Naive thymus-derived CD8-positive, alpha-beta T cell (primary cell): ENCODE data around the gene ATP2B3. TPM values are rescaled to one million over a fixed set of nuclear protein-coding genes. Genes with fewer than 3 reads are reported as not detected.

ENCODE experiments used
- ATAC-seq, 2 donors: fragments of 150-1000 bp; cut with Tn5 transposase in 1 of 2; sonication (Bioruptor Pico), chemical (Tn5 transposase) in 1 of 2; 1 replicate in 1 of 2; 2 replicates in 1 of 2; pipeline ENCODE4 v1.10.0; 2021; ENCODE audit warnings: mild to moderate bottlenecking in 2 of 2, moderate library complexity in 2 of 2
- POLR2A ChIA-PET: fragments of 350-600 bp; sonication (Branson Sonifier 250); formaldehyde crosslinking; loops from one replicate; lab custom pipeline; 2021; ENCODE audit warnings: antibody characterized with exemption; lab: Charles Lee
- DNase-seq, 10 donors: peaks; one replicate each; pipeline versions ENCODE4 v3.0.0 to v3.0.0-alpha.2; 2020 to 2022
- H3K27ac Mint-ChIP-seq, 10 donors: one replicate each; pipeline ENCODE4 v1.8.0; 2020 to 2022; ENCODE audit warnings: mild to moderate bottlenecking in 10 of 10, mixed read lengths in 10 of 10, moderate library complexity in 4 of 10, inconsistent platforms in 1 of 10
- H3K27me3 Mint-ChIP-seq, 5 donors: one replicate each; pipeline ENCODE4 v1.8.0; 2021 to 2022; ENCODE audit warnings: mixed read lengths in 5 of 5
- H3K36me3 Mint-ChIP-seq, 3 donors: one replicate each; pipeline ENCODE4 v1.8.0; 2020 to 2022; ENCODE audit warnings: mixed read lengths in 3 of 3, mild to moderate bottlenecking in 2 of 3, inconsistent platforms in 1 of 3
- H3K4me1 Mint-ChIP-seq, 4 donors: one replicate each; pipeline ENCODE4 v1.8.0; 2021 to 2022; ENCODE audit warnings: mixed read lengths in 4 of 4
- H3K4me3 Mint-ChIP-seq, 10 donors: one replicate each; pipeline ENCODE4 v1.8.0; 2020 to 2022; ENCODE audit warnings: mild to moderate bottlenecking in 10 of 10, mixed read lengths in 10 of 10, moderate library complexity in 6 of 10, inconsistent platforms in 1 of 10
- H3K9me3 Mint-ChIP-seq, 9 donors: one replicate each; pipeline ENCODE4 v1.8.0; 2020 to 2022; ENCODE audit warnings: mixed read lengths in 9 of 9, mild to moderate bottlenecking in 3 of 9, inconsistent platforms in 1 of 9, moderate library complexity in 1 of 9
- polyA plus RNA-seq, 3 donors: library from polyadenylated mRNA; unstranded; fragments of 300-500 nt; fragmentation: Illumina TruSeq; gene quantifications; one replicate each; pipeline ENCODE4 v1.2.3, GENCODE V29; 2021
- total RNA-seq, 8 experiments: library from RNA in 2 of 8; stranded (reverse) in 2 of 8; gene quantifications; one replicate each; pipeline ENCODE4 v1.2.3 and lab custom pipeline; 2021 to 2026

Gene ATP2B3
- total and polyA plus RNA-seq, 5 experiments from 2014 or later, result not detected

DNA sequence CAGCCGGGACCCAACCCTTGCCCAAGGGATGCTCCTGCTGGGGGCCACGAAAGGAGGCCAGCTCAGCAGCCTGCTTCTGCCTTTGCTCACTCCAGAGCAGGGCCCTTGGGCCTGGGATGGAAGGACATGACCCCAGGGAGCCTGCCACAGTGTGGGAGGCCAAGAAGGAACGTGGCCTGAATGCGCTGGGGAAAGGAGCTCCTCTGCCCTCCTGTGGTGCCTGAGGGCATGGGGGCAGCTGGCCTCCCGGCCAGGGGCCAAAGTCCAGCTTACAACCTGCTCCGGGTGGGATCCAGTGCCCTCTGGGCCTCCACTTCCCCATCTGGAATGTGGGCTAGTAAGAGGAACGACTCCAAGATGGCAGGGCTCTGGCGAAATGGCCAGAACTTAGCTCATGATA, 2.0 kb upstream of the ATP2B3 start:
- Mint-ChIP-seq H3K27me3 (peaks cover 6 to 30% (median 12%) of the 10 kb centered on the region in 5 donors), H3K4me1 (peaks cover 2 to 9% (median 8%) of the 10 kb centered on the region in 4 donors), H3K4me3 (no peak overlapping the region), H3K9me3 (peaks cover 0 to 4% (median 0%) of the 10 kb centered on the region in 9 donors), H3K36me3 (peaks cover 0 to 4% (median 0%) of the 10 kb centered on the region in 3 donors), H3K27ac (no peak overlapping the region)
- POLR2A ChIA-PET, result no interaction called here
- no peak for DNase-seq
- no peak for ATAC-seq

- peaks cover 0 to 4% (median 0%) of the 10 kb centered on the region in 3 donors for H3K36me3 Mint-ChIP-seq
These were observed 1.4 kb upstream of the ATP2B3 start for GRCh38 chrX:153516073-153516472.

DNA sequence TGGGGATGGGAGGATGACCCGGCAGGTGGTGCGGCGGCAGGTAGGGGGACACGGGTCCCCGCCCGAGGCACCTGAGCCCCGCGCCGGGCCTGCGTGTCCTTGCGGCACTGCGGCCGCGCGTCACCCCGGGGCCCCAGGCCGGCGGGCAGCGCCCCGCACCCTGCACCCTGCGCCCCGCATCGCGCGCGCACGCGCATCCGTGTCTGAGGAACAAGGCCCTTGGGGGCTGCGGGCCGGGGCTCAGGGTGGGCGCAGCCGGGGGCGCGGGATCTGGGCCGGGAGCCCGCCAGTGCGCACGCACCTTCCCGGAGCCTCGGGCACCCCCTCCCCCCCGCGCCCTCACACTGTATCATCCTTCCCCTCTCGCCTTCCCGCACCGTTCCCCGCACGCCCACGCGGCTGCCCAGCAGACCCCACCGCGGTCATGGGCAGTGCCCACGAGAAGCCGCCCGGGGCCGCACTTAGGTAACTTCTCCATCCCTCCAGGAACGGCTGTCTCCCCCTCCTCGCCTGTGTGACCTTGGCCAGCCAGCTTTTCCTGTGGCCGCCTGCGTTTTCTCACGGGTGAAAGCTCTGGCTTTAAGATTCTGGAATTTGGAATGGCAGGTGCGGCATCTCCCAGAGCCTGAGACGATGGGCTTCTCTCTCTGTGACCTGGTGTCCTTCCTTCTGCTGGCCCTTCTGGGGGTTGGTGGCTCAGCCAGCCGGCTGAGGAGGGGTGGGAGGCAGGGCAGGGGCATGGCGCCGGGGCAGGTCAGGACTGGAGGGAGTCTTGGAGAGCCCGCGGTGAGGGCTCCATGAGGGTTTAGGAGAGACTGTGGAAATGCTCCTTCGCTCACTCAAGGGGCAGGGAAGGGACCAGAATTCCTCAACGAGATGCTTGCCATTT, 748 bp downstream of the ATP2B3 start:
- Mint-ChIP-seq H3K36me3 (peaks cover 0 to 4% (median 0%) of the 10 kb centered on the region in 3 donors), H3K27me3 (peaks cover 6 to 37% (median 17%) of the 10 kb centered on the region in 5 donors), H3K27ac (peak overlapping the region in 1 of 10 donors; percentile 79), H3K9me3 (peaks cover 0 to 4% (median 0%) of the 10 kb centered on the region in 9 donors), H3K4me1 (peaks cover 2 to 9% (median 8%) of the 10 kb centered on the region in 4 donors), H3K4me3 (peak overlapping the region in 7 of 10 donors; percentile 26 to 57 (median 53))
- ATAC-seq (no peak), DNase-seq (no peak)
- POLR2A ChIA-PET, result no interaction called here

More at GRCh38 chrX:153516073-153516472, 1.4 kb upstream of the ATP2B3 start:
- Mint-ChIP-seq H3K9me3 (peaks cover 0 to 4% (median 0%) of the 10 kb centered on the region in 9 donors), H3K4me1 (peaks cover 2 to 9% (median 8%) of the 10 kb centered on the region in 4 donors), H3K4me3 (peak overlapping the region in 2 of 10 donors; percentile 36 to 57), H3K27ac (peak overlapping the region in 1 of 10 donors; percentile 11), H3K27me3 (peaks cover 6 to 35% (median 12%) of the 10 kb centered on the region in 5 donors)
- ATAC-seq, result no peak
- POLR2A ChIA-PET, result no interaction called here
- DNase-seq, result no peak

DNA sequence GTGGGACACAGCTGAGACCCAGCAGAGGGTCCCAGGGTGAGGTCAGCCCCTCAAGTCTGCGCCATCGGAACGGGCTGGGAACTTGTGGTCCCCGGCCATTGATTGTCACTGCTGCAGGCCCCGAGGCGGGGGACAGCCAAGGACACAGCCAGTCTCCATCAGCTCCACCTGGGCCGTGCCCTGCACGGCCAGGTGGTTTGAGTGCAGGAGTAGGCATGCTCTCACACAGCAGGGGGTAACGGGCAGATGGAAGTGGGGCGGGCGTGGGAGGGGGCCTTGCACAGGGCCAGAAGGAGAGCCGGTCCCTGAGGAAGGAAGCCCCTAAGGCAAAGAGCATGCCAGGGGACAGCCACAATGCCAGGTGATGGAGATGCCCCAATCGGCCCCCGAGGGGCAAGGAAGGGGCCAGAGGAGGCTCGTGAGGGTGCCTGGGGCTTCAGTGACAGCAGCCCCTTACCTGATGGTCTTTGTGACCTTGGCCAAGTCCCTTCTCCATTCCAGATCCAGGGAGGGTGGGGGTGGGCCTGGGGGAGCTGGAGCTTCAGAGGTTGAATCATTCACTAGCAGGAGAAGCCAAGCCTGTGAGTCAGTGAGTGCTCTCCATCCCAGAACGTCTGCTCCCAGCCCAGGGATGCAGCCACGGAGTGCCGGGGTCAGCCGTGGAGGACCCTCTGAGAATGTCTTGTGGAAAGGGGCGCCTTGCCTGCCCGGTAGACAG, 2.3 kb downstream of the ATP2B3 start:
- Mint-ChIP-seq H3K9me3 (peaks cover 0 to 4% (median 0%) of the 10 kb centered on the region in 9 donors), H3K4me1 (peaks cover 2 to 9% (median 8%) of the 10 kb centered on the region in 4 donors), H3K36me3 (peaks cover 0 to 4% (median 0%) of the 10 kb centered on the region in 3 donors), H3K27ac (no peak overlapping the region), H3K27me3 (peaks cover 6 to 37% (median 17%) of the 10 kb centered on the region in 5 donors), H3K4me3 (no peak overlapping the region)
- POLR2A ChIA-PET, result no interaction called here
- no peak for ATAC-seq
- DNase-seq, result no peak

DNA sequence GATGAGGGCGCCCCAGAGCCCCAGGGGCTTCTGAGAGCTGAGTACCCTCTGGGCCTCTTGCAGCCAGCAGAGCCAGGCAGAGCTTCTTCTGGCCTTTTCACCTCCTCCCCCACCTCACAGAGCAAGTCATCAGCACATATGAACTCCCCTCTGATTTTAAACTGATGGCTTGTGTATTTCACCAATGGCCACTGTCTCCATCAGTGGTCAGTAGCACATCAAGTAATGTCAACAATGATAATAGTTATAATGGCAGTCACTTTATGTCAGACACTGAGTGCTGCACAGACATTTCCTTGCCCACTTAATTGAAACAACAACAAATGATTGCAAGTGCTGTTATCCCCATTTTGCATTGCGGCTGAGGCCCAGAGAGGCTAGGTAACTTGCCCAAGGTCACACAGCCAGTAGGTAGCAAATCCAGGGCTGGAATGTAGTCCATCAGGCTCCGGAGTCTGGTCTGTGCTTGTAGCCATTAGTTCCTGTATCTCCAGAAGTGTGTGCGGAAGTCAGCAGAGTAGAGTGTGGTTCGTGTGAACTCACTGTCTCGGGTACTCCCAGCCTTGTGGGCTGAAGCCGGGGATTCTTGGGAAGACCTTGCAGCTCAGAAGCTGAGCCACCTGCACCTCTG, 3.0 kb downstream of the ATP2B3 start:
- peaks cover 6 to 37% (median 17%) of the 10 kb centered on the region in 5 donors for H3K27me3 Mint-ChIP-seq
- POLR2A ChIA-PET, result no interaction called here
- no peak for DNase-seq
- peaks cover 0 to 4% (median 0%) of the 10 kb centered on the region in 3 donors for H3K36me3 Mint-ChIP-seq
- peaks cover 0 to 4% (median 0%) of the 10 kb centered on the region in 9 donors for H3K9me3 Mint-ChIP-seq
- H3K4me1 Mint-ChIP-seq, result peaks cover 2 to 9% (median 8%) of the 10 kb centered on the region in 4 donors
- H3K27ac Mint-ChIP-seq, result no peak overlapping the region
- no peak for ATAC-seq
- no peak overlapping the region for H3K4me3 Mint-ChIP-seq

- no peak overlapping the region for H3K4me3 Mint-ChIP-seq
- H3K27me3 Mint-ChIP-seq, result peaks cover 1 to 33% (median 11%) of the 10 kb centered on the region in 5 donors
- ATAC-seq (no peak), DNase-seq (no peak)
- H3K27ac Mint-ChIP-seq, result peak overlapping the region in 1 of 10 donors; percentile 43
- peaks cover 0 to 2% (median 0%) of the 10 kb centered on the region in 9 donors for H3K9me3 Mint-ChIP-seq
- POLR2A ChIA-PET, result no interaction called here
- peaks cover 0 to 1% (median 0%) of the 10 kb centered on the region in 3 donors for H3K36me3 Mint-ChIP-seq
- H3K4me1 Mint-ChIP-seq, result peaks cover 0 to 5% (median 4%) of the 10 kb centered on the region in 4 donors
These were observed 3.6 kb downstream of the ATP2B3 start for GRCh38 chrX:153521034-153521433.

- H3K27me3 Mint-ChIP-seq, result peaks cover 0 to 29% (median 8%) of the 10 kb centered on the region in 5 donors
- ATAC-seq, result no peak
- H3K36me3 Mint-ChIP-seq, result no peaks in the 10 kb centered on the region
- H3K4me1 Mint-ChIP-seq, result peaks cover 0 to 5% (median 2%) of the 10 kb centered on the region in 4 donors
- H3K9me3 Mint-ChIP-seq, result peaks cover 0 to 2% (median 0%) of the 10 kb centered on the region in 9 donors
- POLR2A ChIA-PET, result no interaction called here
- H3K4me3 Mint-ChIP-seq, result no peak overlapping the region
- no peak for DNase-seq
- H3K27ac Mint-ChIP-seq, result no peak overlapping the region
These were observed 4.8 kb downstream of the ATP2B3 start for GRCh38 chrX:153522259-153522658.

- Mint-ChIP-seq H3K4me1 (peaks cover 0 to 4% (median 2%) of the 10 kb centered on the region in 4 donors), H3K4me3 (no peak overlapping the region)
These were observed 5.8 kb downstream of the ATP2B3 start for GRCh38 chrX:153523269-153523668.

DNA sequence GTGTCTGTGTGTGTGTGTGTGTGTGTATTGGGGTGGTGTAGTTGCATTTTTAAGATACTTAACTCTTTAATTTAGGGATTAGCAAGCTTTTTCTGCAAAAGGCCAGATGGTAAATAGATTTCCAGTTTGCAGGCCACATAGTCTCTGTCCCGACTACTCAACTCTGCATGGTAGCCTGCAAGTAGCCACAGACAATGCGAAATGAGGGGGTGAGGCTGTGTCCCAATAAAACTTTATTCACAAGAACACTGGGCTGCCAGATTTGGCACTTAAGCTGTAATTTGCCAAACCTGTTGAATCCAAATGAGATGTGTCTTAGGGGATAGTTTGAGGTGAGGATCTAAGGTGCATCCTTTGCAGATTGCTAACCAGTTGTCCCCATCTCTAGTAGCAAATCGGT, 6.8 kb downstream of the ATP2B3 start:
- no peaks in the 10 kb centered on the region for H3K9me3 Mint-ChIP-seq
- H3K4me1 Mint-ChIP-seq, result no peaks in the 10 kb centered on the region
- peaks cover 0 to 17% (median 5%) of the 10 kb centered on the region in 5 donors for H3K27me3 Mint-ChIP-seq
- DNase-seq, result no peak
- POLR2A ChIA-PET, result no interaction called here
- ATAC-seq, result no peak
- no peak overlapping the region for H3K27ac Mint-ChIP-seq
- H3K4me3 Mint-ChIP-seq, result no peak overlapping the region
- no peaks in the 10 kb centered on the region for H3K36me3 Mint-ChIP-seq

More at GRCh38 chrX:153523269-153523668, 5.8 kb downstream of the ATP2B3 start:
- ATAC-seq, result no peak
- Mint-ChIP-seq H3K27ac (no peak overlapping the region), H3K27me3 (peaks cover 0 to 27% (median 7%) of the 10 kb centered on the region in 5 donors), H3K9me3 (peaks cover 0 to 2% (median 0%) of the 10 kb centered on the region in 9 donors), H3K36me3 (no peaks in the 10 kb centered on the region)
- DNase-seq, result no peak
- POLR2A ChIA-PET, result no interaction called here

GRCh38 chrX:153525451-153525850, 8.0 kb downstream of the ATP2B3 start:
- POLR2A ChIA-PET, result no interaction called here
- H3K4me1 Mint-ChIP-seq, result no peaks in the 10 kb centered on the region
- DNase-seq (no peak), ATAC-seq (no peak)
- no peaks in the 10 kb centered on the region for H3K9me3 Mint-ChIP-seq
- no peaks in the 10 kb centered on the region for H3K36me3 Mint-ChIP-seq
- H3K27me3 Mint-ChIP-seq, result peaks cover 0 to 12% (median 5%) of the 10 kb centered on the region in 5 donors
- H3K27ac Mint-ChIP-seq, result no peak overlapping the region
- no peak overlapping the region for H3K4me3 Mint-ChIP-seq

DNA sequence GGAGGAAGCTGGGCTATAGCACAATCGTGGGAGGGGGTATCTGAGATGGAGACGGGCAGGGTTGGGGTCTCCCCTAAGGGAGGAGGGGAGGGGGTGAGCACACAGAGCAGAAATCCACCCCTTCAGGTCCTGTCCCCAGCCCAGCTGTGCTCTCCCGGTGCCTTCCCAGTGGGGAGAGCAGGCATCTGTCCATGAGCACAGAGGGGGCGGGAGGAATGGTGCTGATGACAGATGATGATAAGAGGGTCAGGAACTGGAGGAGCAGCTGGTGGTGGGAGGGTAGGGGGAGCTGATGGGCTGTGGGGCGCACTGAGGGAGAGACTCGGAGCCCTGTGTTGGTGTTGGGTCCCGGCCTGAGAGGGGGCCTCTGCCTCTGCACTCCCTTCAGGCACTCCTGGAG, 8.6 kb downstream of the ATP2B3 start:
- Mint-ChIP-seq H3K27ac (no peak overlapping the region), H3K36me3 (no peaks in the 10 kb centered on the region), H3K27me3 (peaks cover 0 to 8% (median 5%) of the 10 kb centered on the region in 5 donors), H3K4me1 (no peaks in the 10 kb centered on the region), H3K9me3 (no peaks in the 10 kb centered on the region), H3K4me3 (no peak overlapping the region)
- ATAC-seq, result no peak
- POLR2A ChIA-PET, result no interaction called here
- DNase-seq, result no peak

DNA sequence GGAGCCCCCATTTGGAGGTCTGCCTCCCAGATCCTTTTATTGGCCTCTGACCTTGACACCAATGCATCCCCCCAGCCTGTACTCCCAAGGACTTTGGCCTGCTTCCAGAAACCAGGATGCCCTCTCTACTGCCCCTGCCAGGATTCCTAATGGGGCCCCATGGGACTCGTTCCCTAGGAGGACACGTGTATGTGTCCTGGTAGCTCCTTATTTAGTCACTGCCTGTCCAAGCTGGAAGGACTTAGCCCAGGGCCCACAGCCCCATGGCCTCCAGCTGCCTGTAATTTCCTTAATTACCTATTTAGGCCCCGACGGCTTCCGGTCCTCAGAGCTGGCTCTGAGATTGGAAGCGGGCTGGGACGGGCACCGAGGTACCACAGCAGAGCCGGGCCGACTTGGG, 9.4 kb downstream of the ATP2B3 start:
- Mint-ChIP-seq H3K9me3 (no peaks in the 10 kb centered on the region), H3K27me3 (peaks cover 0 to 7% (median 4%) of the 10 kb centered on the region in 5 donors), H3K4me3 (no peak overlapping the region), H3K36me3 (no peaks in the 10 kb centered on the region), H3K4me1 (no peaks in the 10 kb centered on the region), H3K27ac (no peak overlapping the region)
- ATAC-seq (no peak), DNase-seq (no peak)
- POLR2A ChIA-PET, result no interaction called here
